Right lobe of liver (tissue), 6 donors: Measurements from ENCODE around the gene BLMH. TPM values are rescaled to one million over a fixed set of nuclear protein-coding genes. Genes with fewer than 3 reads are reported as not detected.

Experiments used
- ATAC-seq, 4 donors: fragments of 200-7000 bp; cut with Tn5 transposase; one replicate each; pipeline ENCODE4 v1.9.1; 2020; ENCODE audit warnings: mild to moderate bottlenecking in 4 of 4, moderate library complexity in 4 of 4
- DNase-seq, 3 donors: peaks; one replicate each; pipeline ENCODE4 v3.0.0-alpha.2; 2020
- H3K27ac ChIP-seq, 3 donors: fragments of 200-600 bp; one replicate each; pipeline ENCODE4 v1.8.0; 2022
- H3K27me3 ChIP-seq, 2 donors: fragments of 200-600 bp; one replicate each; pipeline ENCODE4 v1.8.0; 2022
- H3K36me3 ChIP-seq, 4 donors: fragments of 200-600 bp; sonication (generic) in 1 of 4; one replicate each; pipeline versions ENCODE4 v1.5.1 to v1.8.0; 2017 to 2022; ENCODE audit warnings: control low read depth in 1 of 4
- H3K4me1 ChIP-seq, 4 donors: fragments of 200-600 bp; sonication (generic) in 1 of 4; one replicate each; pipeline versions ENCODE4 v1.5.1 to v1.8.0; 2017 to 2022; ENCODE audit warnings: control low read depth in 1 of 4
- H3K4me3 ChIP-seq, 3 donors: fragments of 200-600 bp; one replicate each; pipeline ENCODE4 v1.8.0; 2022
- H3K9me3 ChIP-seq, 4 donors: fragments of 200-600 bp; sonication (generic) in 1 of 4; one replicate each; pipeline versions ENCODE4 v1.5.1 to v1.8.0; 2017 to 2022; ENCODE audit warnings: control low read depth in 1 of 4
- CTCF ChIP-seq, 4 donors: fragments of 200-600 bp in 3 of 4; fragments of 450-650 bp in 1 of 4; IDR thresholded peaks; one replicate each; pipeline versions ENCODE4 v1.5.1 to v1.8.0; 2016 to 2022; ENCODE audit warnings: antibody characterized with exemption in 4 of 4, mild to moderate bottlenecking in 2 of 4
- POLR2A ChIP-seq: fragments of 450-650 bp; IDR thresholded peaks from one replicate; pipeline ENCODE4 v1.6.1; 2017; ENCODE audit warnings: antibody characterized with exemption, mild to moderate bottlenecking
- WGBS: methylation state at CpG from one replicate; pipeline ENCODE4 v1.1.6; 2018; ENCODE audit warnings: low coverage, low lambda C conversion rate; ENCODE audit not compliant: insufficient coverage; ENCODE audit errors: missing lambda C conversion rate; 5-methylcytosine and 5-hydroxymethylcytosine counted together
- intact Hi-C, 2 donors: fragments of 100-400 bp; cut with DNase I; formaldehyde crosslinking; loops; one replicate each; pipeline versions ENCODE4 v1.11.2 to v1.14.1; 2022
- total RNA-seq, 6 experiments: library from RNA; depleted of rRNA in 2 of 6; stranded (reverse); fragments of >200 nt in 2 of 6; fragmentation: NEBNext Ultra II Directional in 3 of 6; extraction: Animal tissue kit (Norgen Biotek cat#: 25700) in 3 of 6; gene quantifications; one replicate each; pipeline versions ENCODE4 v1.1.0 to v1.2.4, GENCODE V29; 2016 to 2023
- donor health status: DM: no; HTN: yes; CAD: no.
- donor health status: DM: no; HTN: no; CAD: no.
- donor health status: DM: no; HTN: no; CAD: no.
- donor health status: DM: no; HTN: yes; CAD: no.
- donor health status: DM: no; HTN: yes; CAD: no.

BLMH gene
- total RNA-seq, 6 experiments from 2014 or later, result 7.0 to 9.2 (median 7.3) TPM

- Histone ChIP-seq H3K9me3 (no peaks in the 10 kb centered on the region), H3K4me3 (peak overlapping the region; percentile 71 to 90 (median 77)), H3K4me1 (peaks cover 0 to 10% (median 0%) of the 10 kb centered on the region in 4 donors), H3K36me3 (no peaks in the 10 kb centered on the region), H3K27ac (peak overlapping the region in 2 of 3 donors; percentile 36 to 52), H3K27me3 (no peaks in the 10 kb centered on the region)
- intact Hi-C loops, result no loop called here
- TF ChIP-seq POLR2A, result no peak
- no peak for TF ChIP-seq CTCF (IDR thresholded peaks at IDR 0.05)
- peak in 1 of 4 donors; percentile 13 for ATAC-seq
- WGBS, result 33% methylated on average over 16 of the region's 17 CpGs
- DNase-seq, result no peak
These were observed 628 bp upstream of the BLMH start for GRCh38 chr17:30292286-30292858.

- intact Hi-C loops, result no loop called here
- 17% methylated on average over 9 of the region's 22 CpGs for WGBS
- no peak for TF ChIP-seq CTCF (IDR thresholded peaks at IDR 0.05)
- no peak for TF ChIP-seq POLR2A
- ATAC-seq (peak; percentile 56 to 71 (median 66)), DNase-seq (peak; percentile 50 to 59 (median 58))
- H3K27ac ChIP-seq, result peak overlapping the region in 1 of 3 donors; percentile 36
- H3K4me1 ChIP-seq, result peaks cover 0 to 10% (median 0%) of the 10 kb centered on the region in 4 donors
- H3K9me3 ChIP-seq, result no peaks in the 10 kb centered on the region
- no peaks in the 10 kb centered on the region for H3K27me3 ChIP-seq
- peak overlapping the region; percentile 71 to 90 (median 77) for H3K4me3 ChIP-seq
- H3K36me3 ChIP-seq, result peaks cover 0 to 10% (median 1%) of the 10 kb centered on the region in 4 donors
These were observed 825 bp downstream of the BLMH start for GRCh38 chr17:30290696-30291542.

- H3K27me3 ChIP-seq, result no peaks in the 10 kb centered on the region
- H3K27ac ChIP-seq, result no peak overlapping the region
- ATAC-seq, result no peak
- H3K9me3 ChIP-seq, result no peaks in the 10 kb centered on the region
- H3K4me3 ChIP-seq, result no peak overlapping the region
- H3K36me3 ChIP-seq, result peaks cover 0 to 19% (median 2%) of the 10 kb centered on the region in 4 donors
- no peak for DNase-seq
- H3K4me1 ChIP-seq, result peaks cover 0 to 10% (median 0%) of the 10 kb centered on the region in 4 donors
- intact Hi-C loops, result no loop called here
- 65% methylated on average over 2 of the region's 2 CpGs for WGBS
- TF ChIP-seq CTCF (IDR thresholded peaks at IDR 0.05) (no peak), POLR2A (no peak)
These were observed 1.7 kb downstream of the BLMH start for GRCh38 chr17:30290077-30290476.

GRCh38 chr17:30279156-30279555 is 12.6 kb downstream of the BLMH start:
- H3K27ac ChIP-seq, result no peak overlapping the region
- H3K4me1 ChIP-seq, result no peaks in the 10 kb centered on the region
- no peaks in the 10 kb centered on the region for H3K27me3 ChIP-seq
- no peak for TF ChIP-seq POLR2A
- no peak for TF ChIP-seq CTCF (IDR thresholded peaks at IDR 0.05)
- no peak for DNase-seq
- H3K9me3 ChIP-seq, result no peaks in the 10 kb centered on the region
- no peak for ATAC-seq
- H3K36me3 ChIP-seq, result peaks cover 0 to 3% (median 0%) of the 10 kb centered on the region in 4 donors
- intact Hi-C loops, result loop anchor here in 1 of 2 donors (10.0 kb wide), 1 partner anchor 154 kb away; no protein-coding TSS in a partner anchor
- H3K4me3 ChIP-seq, result no peak overlapping the region
